WERI-Rb-1 (cell line): Measurements from ENCODE around the gene MN1.

Experiments used
- DNase-seq: peaks from one replicate; pipeline ENCODE4 v3.0.0-alpha.2; 2020
- H3K27ac ChIP-seq: fragments of 250-450 bp; sonication (Bioruptor Pico); 2 replicates; pipeline ENCODE4 v1.5.1; 2020; ENCODE audit warnings: mild to moderate bottlenecking, moderate library complexity
- H3K27me3 ChIP-seq: fragments of 250-450 bp; sonication (Bioruptor Pico); 2 replicates; pipeline ENCODE4 v1.5.1; 2021; ENCODE audit warnings: mild to moderate bottlenecking, low read depth, moderate library complexity; ENCODE audit not compliant: insufficient read depth, severe bottlenecking
- H3K36me3 ChIP-seq: fragments of 250-450 bp; sonication (Bioruptor Pico); 2 replicates; pipeline ENCODE4 v1.5.1; 2020; ENCODE audit warnings: mild to moderate bottlenecking, moderate library complexity
- H3K4me3 ChIP-seq: 2 replicates; pipeline ENCODE4 v1.5.1; 2011; ENCODE audit warnings: low read depth, mild to moderate bottlenecking, control low read depth, low read length
- H3K9me3 ChIP-seq: fragments of 250-450 bp; sonication (Bioruptor Pico); 2 replicates; pipeline ENCODE4 v1.5.1; 2021; ENCODE audit warnings: mild to moderate bottlenecking, moderate library complexity; ENCODE audit not compliant: severe bottlenecking
- CTCF ChIP-seq: IDR thresholded peaks from 2 replicates; pipeline ENCODE4 v1.5.1; 2011; ENCODE audit warnings: low read depth, mild to moderate bottlenecking, control low read depth, inconsistent platforms, low read length

MN1 gene

GRCh38 chr22:27797520-27798391, 3.8 kb downstream of the MN1 start:
- TF ChIP-seq CTCF = no peak
- no peak for DNase-seq

GRCh38 chr22:27796829-27797519, 4.6 kb downstream of the MN1 start:
- TF ChIP-seq CTCF = no peak
- no peaks in the 10 kb centered on the region for H3K36me3 ChIP-seq
- H3K27ac ChIP-seq = no peak overlapping the region
- peaks cover 2% of the 10 kb centered on the region for H3K27me3 ChIP-seq
- no peak overlapping the region for H3K4me3 ChIP-seq
- no peaks in the 10 kb centered on the region for H3K9me3 ChIP-seq
- no peak for DNase-seq

More at GRCh38 chr22:27797520-27798391, 3.8 kb downstream of the MN1 start:
- H3K27ac ChIP-seq = no peak overlapping the region
- H3K9me3 ChIP-seq = no peaks in the 10 kb centered on the region
- peaks cover 2% of the 10 kb centered on the region for H3K27me3 ChIP-seq
- no peak overlapping the region for H3K4me3 ChIP-seq
- no peaks in the 10 kb centered on the region for H3K36me3 ChIP-seq

GRCh38 chr22:27795696-27796517, 5.6 kb downstream of the MN1 start:
- TF ChIP-seq CTCF = no peak
- no peaks in the 10 kb centered on the region for H3K36me3 ChIP-seq
- no peaks in the 10 kb centered on the region for H3K9me3 ChIP-seq
- no peak overlapping the region for H3K27ac ChIP-seq
- no peak overlapping the region for H3K4me3 ChIP-seq
- peaks cover 2% of the 10 kb centered on the region for H3K27me3 ChIP-seq
- DNase-seq = no peak

GRCh38 chr22:27795053-27795452, 6.5 kb downstream of the MN1 start:
- no peaks in the 10 kb centered on the region for H3K36me3 ChIP-seq
- TF ChIP-seq CTCF = no peak
- H3K4me3 ChIP-seq = no peak overlapping the region
- no peaks in the 10 kb centered on the region for H3K9me3 ChIP-seq
- no peaks in the 10 kb centered on the region for H3K27me3 ChIP-seq
- DNase-seq = no peak
- H3K27ac ChIP-seq = no peak overlapping the region

- no peak for TF ChIP-seq CTCF
- H3K27ac ChIP-seq = no peak overlapping the region
- no peak for DNase-seq
- no peaks in the 10 kb centered on the region for H3K27me3 ChIP-seq
- no peaks in the 10 kb centered on the region for H3K36me3 ChIP-seq
- H3K9me3 ChIP-seq = no peaks in the 10 kb centered on the region
- H3K4me3 ChIP-seq = no peak overlapping the region
Measured at GRCh38 chr22:27794226-27794625, 7.3 kb downstream of the MN1 start.
